LNCaP clone FGC (cell line): ENCODE measurements around the gene PGD.

Source experiments
- DNase-seq: peaks from one replicate; pipeline ENCODE4 v3.0.0-alpha.2; 2011; ENCODE audit warnings: low read depth
- H3K4me3 ChIP-seq: 2 replicates; pipeline ENCODE4 v1.5.1; 2011; ENCODE audit warnings: mild to moderate bottlenecking, low read depth, low read length, control low read depth
- CTCF ChIP-seq: IDR thresholded peaks from 2 replicates; pipeline ENCODE4 v1.5.1; 2012; ENCODE audit warnings: mild to moderate bottlenecking; ENCODE audit not compliant: control insufficient read depth, insufficient read depth; ENCODE audit errors: extremely low read depth

The PGD gene

GRCh38 chr1:10384219-10384618 lies 14.6 kb upstream of the PGD start:
- DNase-seq: no peak
- no peak overlapping the region for H3K4me3 ChIP-seq
- TF ChIP-seq CTCF: no peak

GRCh38 chr1:10386761-10387676 lies 11.8 kb upstream of the PGD start:
- no peak overlapping the region for H3K4me3 ChIP-seq
- no peak for TF ChIP-seq CTCF
- DNase-seq: no peak

GRCh38 chr1:10387677-10388386 lies 11.0 kb upstream of the PGD start:
- no peak overlapping the region for H3K4me3 ChIP-seq
- DNase-seq: no peak
- no peak for TF ChIP-seq CTCF

GRCh38 chr1:10388387-10388715 lies 10.5 kb upstream of the PGD start:
- no peak for DNase-seq
- TF ChIP-seq CTCF: no peak
- H3K4me3 ChIP-seq: no peak overlapping the region

GRCh38 chr1:10389271-10389973 lies 9.4 kb upstream of the PGD start:
- no peak for DNase-seq
- no peak overlapping the region for H3K4me3 ChIP-seq
- no peak for TF ChIP-seq CTCF

- no peak overlapping the region for H3K4me3 ChIP-seq
- DNase-seq: no peak
- TF ChIP-seq CTCF: no peak
Observed at GRCh38 chr1:10396870-10397269, 2.0 kb upstream of the PGD start.
